ENCODE data around the gene GBP2.
A peak's percentile ranks its signal among the peaks of the same experiment; 100 is the strongest.
"Not testable (repeated sequence)": the region's sequence is repeated elsewhere in the genome, so short reads cannot be mapped to it uniquely, and the experiment has no call there.

Gene GBP2

DNA sequence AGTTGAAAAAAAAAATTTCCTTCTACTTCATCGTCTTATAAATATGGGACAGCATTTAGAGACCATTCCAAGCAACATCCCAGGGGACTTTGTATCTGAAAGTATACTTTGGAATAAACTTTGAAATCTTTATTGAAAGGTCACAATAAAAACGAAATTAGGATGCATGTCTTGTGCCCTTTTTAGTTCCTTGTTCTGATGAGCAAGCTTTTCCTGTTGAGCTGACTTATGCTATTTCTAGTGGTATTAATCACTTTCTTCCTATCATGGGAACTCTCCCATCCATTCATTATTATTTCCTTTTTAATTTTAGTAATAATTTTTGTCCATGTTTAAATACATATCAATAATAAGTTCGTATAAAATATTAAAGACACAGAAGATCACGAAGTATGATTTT, 4.0 kb upstream of the GBP2 start:
- TF ChIP-seq, protein P1, sequence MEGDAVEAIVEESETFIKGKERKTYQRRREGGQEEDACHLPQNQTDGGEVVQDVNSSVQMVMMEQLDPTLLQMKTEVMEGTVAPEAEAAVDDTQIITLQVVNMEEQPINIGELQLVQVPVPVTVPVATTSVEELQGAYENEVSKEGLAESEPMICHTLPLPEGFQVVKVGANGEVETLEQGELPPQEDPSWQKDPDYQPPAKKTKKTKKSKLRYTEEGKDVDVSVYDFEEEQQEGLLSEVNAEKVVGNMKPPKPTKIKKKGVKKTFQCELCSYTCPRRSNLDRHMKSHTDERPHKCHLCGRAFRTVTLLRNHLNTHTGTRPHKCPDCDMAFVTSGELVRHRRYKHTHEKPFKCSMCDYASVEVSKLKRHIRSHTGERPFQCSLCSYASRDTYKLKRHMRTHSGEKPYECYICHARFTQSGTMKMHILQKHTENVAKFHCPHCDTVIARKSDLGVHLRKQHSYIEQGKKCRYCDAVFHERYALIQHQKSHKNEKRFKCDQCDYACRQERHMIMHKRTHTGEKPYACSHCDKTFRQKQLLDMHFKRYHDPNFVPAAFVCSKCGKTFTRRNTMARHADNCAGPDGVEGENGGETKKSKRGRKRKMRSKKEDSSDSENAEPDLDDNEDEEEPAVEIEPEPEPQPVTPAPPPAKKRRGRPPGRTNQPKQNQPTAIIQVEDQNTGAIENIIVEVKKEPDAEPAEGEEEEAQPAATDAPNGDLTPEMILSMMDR (IDR thresholded peaks at IDR 0.05; ENCODE audit: insufficient read depth, low read depth, low read length, missing control alignments), result no peak
- no peak overlapping the region for H3K4me3 ChIP-seq (ENCODE audit: low read depth, low read length)
- DNase-seq (ENCODE audit: low read depth), result no peak

DNA sequence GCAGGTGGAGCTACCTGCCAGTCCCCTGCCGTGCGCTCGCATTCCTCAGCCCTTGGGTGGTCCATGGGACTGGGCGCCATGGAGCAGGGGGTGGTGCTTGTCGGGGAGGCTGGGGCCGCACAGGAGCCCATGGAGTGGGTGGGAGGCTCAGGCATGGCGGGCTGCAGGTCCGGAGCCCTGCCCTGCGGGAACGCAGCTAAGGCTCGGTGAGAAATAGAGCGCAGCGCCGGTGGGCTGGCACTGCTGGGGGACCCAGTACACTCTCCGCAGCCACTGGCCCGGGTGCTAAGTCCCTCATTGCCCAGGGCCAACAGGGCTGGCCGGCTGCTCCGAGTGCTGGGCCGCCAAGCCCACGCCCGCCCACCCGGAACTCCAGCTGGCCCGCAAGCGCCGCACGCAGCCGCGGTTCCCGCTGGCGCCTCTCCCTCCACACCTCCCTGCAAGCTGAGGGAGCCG, 2.1 kb upstream of the GBP2 start:
- not testable (repeated sequence) for H3K4me3 ChIP-seq (ENCODE audit: low read depth, low read length); DNase-seq (ENCODE audit: low read depth)

DNA sequence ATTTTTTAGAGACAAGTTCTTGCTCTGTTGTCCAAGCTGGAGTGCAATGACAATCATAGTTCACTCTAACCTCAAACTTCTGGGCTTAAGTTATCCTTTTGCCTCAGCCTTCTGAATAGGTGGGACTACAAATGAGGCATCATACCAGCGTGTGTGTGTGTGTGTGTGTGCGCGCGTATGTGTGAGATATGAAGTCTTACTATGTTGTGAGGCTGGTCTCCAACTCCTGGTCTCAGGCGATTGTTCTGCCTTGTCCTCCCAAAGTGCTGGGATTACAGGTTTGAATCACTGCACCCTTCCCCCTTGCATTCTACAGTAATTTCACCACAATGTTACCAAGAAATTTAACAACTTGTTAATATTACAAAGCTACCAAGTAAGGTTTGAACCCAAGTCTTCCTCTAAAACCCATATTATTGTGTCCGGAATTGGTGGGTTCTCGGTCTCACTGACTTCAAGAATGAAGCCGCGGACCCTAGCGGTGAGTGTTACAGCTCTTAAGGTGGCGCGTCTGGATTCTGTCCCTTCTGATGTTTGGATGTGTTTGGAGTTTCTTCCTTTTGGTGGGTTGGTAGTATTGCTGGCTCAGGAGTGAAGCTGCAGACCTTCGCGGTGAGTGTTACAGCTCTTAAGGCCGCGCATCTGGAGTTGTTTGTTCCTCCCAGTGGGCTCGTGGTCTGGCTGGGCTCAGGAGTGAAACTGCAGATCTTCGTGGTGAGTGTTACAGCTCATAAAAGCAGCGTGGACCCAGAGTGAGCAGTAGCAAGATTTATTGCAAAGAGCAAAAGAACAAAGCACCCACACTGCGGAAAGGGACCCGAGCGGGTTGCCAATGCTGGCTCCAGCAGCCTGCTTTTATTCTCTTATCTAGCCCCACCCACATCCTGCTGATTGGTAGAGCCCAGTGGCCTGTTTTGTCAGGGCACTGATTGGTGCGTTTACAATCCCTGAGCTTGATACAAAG, 970 bp upstream of the GBP2 start:
- peak; percentile 33 for DNase-seq (ENCODE audit: low read depth)
- H3K4me3 ChIP-seq (ENCODE audit: low read depth, low read length), result not testable (repeated sequence)

DNA sequence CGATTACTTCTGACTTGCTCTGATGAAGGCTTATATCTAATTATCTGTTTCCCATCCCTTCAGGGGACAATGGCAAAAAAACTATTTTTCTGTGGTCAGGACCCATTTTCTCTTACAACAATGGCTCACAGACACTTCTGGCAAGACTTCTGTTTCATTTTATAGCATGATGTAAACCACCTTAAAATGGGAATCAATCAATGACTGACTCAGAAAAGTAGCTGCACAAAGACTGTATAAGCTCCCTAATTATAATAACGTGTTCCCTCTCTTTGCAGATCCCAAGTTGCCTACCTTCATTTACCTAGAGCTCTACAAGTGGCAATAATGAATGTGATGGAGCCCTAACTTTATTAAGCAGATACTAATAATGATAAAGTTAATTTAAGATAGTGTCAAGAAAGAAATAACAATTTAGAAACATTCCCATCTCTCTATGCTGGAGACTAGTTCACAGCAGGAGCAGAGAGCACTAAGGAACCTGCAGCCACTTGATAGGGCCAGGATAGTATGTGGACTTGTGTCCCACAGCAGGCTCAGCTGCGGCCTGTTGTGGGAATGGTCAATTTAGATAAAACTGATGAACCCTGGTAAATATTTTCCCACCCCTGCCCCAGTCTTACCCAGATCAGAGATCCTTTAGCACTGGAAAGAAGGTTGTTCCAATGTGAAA, 538 bp downstream of the GBP2 start:
- TF ChIP-seq, protein P1 (IDR thresholded peaks at IDR 0.05; ENCODE audit: insufficient read depth, low read depth, low read length, missing control alignments), result no peak
- H3K4me3 ChIP-seq (ENCODE audit: low read depth, low read length), result no peak overlapping the region
- DNase-seq (ENCODE audit: low read depth), result no peak

DNA sequence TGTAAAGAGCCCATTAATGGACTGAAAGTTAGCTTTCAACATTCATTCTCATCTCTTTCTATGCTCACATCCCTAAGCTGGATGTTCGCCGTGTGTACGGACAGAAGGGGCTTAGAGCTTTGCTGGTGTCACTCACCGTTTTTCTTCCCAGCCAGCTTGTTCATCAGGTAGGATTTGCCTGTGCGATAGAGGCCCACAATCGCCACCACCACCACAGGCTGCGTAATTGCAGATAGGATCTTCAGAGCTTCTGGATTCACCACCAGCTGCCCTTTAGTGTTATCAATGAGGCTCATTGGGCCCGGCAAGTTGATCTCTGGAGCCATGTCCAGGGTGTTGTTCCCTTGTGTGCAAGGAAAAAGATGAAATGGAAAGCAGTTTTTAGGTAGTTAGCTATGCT, 4.3 kb downstream of the GBP2 start:
- TF ChIP-seq, protein P1 (IDR thresholded peaks at IDR 0.05; ENCODE audit: insufficient read depth, low read depth, low read length, missing control alignments), result no peak
- H3K4me3 ChIP-seq (ENCODE audit: low read depth, low read length), result no peak overlapping the region
- DNase-seq (ENCODE audit: low read depth), result no peak

DNA sequence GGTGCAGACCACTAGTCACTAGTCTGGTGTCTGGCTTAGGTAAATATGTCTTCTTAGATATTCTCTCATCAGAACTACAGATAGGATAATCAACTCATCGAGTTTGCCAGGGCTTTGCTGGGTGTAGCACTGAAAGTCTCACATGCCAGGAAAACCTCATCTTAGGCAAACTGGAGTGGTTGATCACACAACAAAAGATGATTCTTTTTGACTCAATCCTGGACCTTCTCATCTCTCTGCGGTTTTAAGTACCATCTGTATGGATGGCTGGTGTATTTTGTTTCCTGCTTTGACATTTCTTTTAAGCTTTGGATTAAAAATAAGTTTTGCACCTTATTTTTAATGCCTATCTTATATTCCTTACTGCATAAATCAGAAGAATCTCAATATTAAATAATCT, 11.3 kb downstream of the GBP2 start:
- no peak overlapping the region for H3K4me3 ChIP-seq (ENCODE audit: low read depth, low read length)
- no peak for DNase-seq (ENCODE audit: low read depth)
- TF ChIP-seq, protein P1 (IDR thresholded peaks at IDR 0.05; ENCODE audit: insufficient read depth, low read depth, low read length, missing control alignments), result no peak

DNA sequence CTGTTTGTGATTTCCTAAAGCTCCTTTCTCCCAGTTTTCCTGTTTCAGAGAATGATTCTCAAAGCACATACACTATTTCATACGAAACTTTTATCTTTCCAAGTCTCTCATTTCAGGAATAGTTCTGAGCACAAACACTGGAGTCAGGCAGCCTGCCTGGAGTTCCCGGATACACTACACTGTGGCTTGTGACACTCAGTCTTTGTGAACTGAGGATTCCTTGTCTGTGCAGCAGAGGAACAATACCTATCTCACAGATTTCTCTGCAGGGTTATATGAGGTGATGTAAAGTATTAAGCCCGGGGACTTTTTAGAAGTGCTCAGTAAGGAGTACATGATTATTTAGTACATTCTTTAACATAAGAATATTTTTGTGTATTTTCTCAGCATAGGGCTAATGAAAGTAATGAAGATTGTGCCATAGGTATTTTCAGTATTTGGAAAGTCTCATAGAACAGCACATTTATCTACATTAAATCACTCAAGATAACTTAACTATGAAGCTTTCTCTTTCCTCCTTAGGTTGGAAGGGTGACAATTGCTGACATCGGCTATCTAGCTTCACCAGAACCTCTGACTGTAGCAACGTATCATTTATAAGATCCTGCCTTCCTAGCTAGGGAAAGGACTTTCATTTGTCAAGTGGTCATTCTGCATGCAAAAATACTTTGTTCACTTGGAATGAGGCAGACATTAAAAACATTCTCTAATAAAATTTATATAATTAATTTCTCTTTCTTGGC, 12.9 kb downstream of the GBP2 start:
- no peak overlapping the region for H3K4me3 ChIP-seq (ENCODE audit: low read depth, low read length)
- DNase-seq (ENCODE audit: low read depth), result no peak
- TF ChIP-seq, protein P1 (IDR thresholded peaks at IDR 0.05; ENCODE audit: insufficient read depth, low read depth, low read length, missing control alignments), result no peak

Data from GM12865 (cell line).